GM19193 (cell line): ENCODE results near the gene GMCL2.

Source experiments
- POLR2A ChIP-seq: IDR thresholded peaks from 4 replicates; pipeline ENCODE4 v1.6.1; 2011; ENCODE audit not compliant: insufficient read depth, insufficient read length; ENCODE audit errors: extremely low read depth

GMCL2 gene

GRCh38 chr5:178213003-178213461, 25.9 kb upstream of the GMCL2 start:
- TF ChIP-seq POLR2A = no peak

- no peak for TF ChIP-seq POLR2A
Observed at GRCh38 chr5:178212241-178213002, 25.3 kb upstream of the GMCL2 start.

- peak; percentile 25 for TF ChIP-seq POLR2A
Observed at GRCh38 chr5:178211095-178212048, 24.2 kb upstream of the GMCL2 start.

- TF ChIP-seq POLR2A = no peak
Observed at GRCh38 chr5:178210686-178211085, 23.5 kb upstream of the GMCL2 start.

DNA sequence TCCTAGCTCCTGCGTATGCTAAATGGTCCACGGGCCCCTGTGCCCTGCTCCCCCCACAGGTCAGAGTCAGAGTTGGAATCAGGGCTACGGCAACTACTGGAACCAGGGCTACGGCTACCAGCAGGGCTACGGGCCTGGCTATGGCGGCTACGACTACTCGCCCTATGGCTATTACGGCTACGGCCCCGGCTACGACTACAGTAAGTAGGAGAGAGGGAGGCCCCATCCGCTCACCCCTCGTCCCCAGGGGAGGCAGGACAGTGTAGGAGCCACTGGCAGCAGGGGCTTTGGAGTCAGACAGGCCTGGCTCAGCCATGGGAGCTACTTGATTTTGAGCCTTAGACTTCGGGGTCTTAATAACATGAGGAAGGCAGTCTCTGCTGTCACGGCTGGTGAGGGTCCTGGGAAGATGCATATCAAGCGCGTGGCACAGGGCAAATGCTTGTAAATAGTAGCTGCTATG, 22.9 kb upstream of the GMCL2 start:
- peak; percentile 7 for TF ChIP-seq POLR2A

DNA sequence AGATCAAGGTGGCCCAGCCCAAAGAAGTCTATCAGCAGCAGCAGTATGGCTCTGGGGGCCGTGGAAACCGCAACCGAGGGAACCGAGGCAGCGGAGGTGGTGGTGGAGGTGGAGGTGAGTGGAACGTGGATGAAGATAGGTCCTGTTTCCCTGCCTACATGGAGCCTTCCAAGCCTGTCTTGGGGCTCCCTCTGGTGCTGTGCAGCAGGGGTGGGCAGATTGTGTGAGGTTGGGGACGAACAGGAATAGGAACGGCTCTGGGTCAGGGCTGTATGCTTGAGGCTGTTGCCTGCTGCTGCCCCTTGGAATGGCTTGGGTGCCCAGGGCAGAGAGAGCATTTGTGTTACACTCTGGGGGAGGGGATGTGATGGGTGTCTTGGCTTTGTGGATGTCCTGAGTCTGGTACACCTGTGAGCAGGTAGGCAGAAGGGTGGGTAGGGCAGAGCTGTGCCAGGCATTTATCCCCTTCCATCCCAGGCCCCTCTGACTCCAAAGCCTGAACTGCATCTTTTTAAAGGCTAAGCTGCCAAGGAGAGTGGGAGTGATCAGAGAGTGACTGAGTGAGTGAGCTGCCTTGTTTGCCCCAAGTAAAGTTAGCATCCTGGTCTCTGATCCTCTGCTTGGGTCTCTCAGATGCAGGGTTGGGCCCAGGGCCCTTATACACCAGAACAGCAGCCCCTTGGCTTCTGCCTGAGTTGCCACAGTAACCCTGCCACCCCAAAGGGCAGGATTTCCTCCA, 22.3 kb upstream of the GMCL2 start:
- peak; percentile 23 for TF ChIP-seq POLR2A

GRCh38 chr5:178208540-178209227, 21.5 kb upstream of the GMCL2 start:
- TF ChIP-seq POLR2A = peak; percentile 26

DNA sequence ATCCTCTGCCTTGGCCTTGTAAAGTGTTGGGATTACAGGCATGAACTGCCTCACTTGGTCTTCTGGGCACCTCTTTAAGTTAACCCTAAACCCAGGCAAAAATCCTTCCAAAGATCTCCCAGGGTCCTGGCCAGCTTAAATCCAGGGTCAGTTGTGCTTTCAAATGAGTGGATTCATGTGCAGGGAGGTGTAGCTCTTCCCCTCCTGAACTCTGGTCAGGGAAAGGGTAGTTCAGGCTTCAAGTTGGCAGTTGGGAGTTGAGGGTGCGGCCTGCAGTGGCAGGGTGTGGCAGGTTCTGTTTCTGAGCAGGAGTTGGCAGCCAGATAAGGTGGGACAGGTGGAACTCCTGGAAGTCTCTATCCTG, 20.7 kb upstream of the GMCL2 start:
- TF ChIP-seq POLR2A = no peak

DNA sequence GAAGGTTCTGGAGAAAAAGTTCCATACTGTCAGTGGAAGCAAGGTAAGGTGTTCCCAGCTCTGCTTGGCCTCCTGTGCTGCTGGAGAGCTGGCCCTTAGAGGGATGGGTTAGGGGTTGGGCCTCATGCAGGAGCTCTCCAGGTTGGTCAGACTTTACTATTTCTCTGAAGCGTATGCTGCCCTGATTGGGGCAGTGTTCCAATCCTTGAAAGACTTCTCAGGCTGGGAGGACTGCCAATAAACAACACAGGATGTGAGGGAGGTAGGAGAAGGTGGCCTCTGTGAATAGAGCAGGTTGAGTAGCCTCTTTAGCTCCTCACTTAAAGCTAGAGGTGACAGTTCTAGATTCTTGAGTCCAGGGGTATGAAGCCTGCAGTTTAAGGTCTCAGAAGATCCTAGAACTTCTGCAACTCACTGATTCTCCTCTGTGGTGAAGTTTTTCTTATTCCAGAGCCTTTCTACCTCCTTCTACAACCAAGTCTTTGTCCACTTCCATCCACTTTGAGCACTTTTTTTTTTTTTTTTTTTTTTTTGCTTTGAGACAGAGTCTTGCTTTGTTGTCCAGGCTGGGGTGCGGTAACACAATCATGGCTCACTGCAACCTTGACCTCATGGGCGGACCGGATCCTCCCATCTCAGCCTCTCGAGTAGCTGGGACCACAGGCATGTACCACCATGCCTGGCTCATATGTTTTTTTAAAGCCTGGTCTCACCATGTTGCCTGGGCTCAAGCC, 20.2 kb upstream of the GMCL2 start:
- TF ChIP-seq POLR2A = no peak

GRCh38 chr5:178206166-178207101, 19.3 kb upstream of the GMCL2 start:
- no peak for TF ChIP-seq POLR2A

GRCh38 chr5:178205749-178206047, 18.5 kb upstream of the GMCL2 start:
- TF ChIP-seq POLR2A = no peak

- no peak for TF ChIP-seq POLR2A
Observed at GRCh38 chr5:178204935-178205748, 18.0 kb upstream of the GMCL2 start.
